Measurements from ENCODE around the gene CCDC92B.
"Not testable (repeated sequence)": the region's sequence is repeated elsewhere in the genome, so short reads cannot be mapped to it uniquely, and the experiment has no call there.

The CCDC92B gene

DNA sequence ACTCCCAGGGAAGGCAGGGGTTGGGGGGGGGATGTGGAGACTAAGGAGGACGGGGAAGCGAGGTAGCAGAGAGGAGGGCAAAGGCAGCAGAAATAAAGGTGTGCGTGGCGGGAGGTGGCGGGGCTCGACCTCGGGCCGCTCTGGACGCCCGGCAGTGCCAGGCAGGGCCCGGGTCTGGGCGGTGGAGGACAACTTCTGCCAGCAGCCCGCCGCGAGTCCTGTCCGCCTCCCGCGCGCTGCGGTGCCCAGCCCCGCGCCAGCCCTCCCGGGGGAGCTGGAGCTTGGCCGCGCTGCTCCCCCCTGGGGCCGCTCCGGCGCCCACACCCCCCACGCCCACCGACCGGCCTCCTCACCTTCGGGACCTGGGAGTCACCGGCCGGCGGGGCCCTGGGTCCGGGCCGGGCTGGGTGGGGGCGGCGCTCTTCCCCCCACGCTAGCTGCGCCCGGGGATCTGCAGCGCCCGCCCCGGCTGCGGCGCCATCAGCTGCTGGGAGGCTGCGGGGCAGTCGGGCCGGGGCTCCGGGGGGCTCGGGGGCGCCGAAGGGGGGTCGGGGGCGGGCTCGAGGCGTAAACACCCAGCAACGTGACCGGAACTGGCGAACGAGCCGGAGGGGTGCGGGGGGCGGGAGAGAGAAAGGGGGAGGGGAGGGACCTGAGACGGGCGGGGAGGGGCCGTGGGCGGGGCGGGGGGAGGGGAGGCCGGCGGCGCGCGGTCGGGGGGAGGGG, at the start of gene CCDC92B:
Gene CCDC92B (minus strand): TSS at position 595 of the 726 bp plus-strand sequence. CDS start 14,507 bp downstream, outside the sequence.
- no peak for DNase-seq

DNA sequence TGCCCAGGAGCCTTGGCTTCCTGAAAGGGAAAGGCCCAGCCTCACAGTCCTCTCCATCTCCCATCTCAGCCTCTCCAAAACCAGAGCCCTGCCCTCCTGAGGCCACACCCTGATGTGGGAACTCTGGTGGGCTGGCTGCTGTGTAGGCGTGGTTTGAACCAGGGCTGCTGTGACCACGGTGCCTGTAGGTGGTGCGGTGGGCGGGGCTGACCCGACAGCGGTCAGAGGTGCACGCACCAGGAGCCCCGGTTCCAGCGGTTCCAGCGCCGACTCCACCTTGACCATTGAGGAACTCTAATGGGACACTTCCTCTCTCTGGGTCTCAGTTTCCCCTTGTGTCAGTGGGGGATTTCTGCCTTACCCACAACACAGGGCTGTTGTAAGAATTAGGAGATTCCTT, 49.2 kb upstream of the CCDC92B start:
- DNase-seq = no peak

- DNase-seq = no peak
Observed at GRCh38 chr17:2798188-2798587, 48.7 kb upstream of the CCDC92B start.

DNA sequence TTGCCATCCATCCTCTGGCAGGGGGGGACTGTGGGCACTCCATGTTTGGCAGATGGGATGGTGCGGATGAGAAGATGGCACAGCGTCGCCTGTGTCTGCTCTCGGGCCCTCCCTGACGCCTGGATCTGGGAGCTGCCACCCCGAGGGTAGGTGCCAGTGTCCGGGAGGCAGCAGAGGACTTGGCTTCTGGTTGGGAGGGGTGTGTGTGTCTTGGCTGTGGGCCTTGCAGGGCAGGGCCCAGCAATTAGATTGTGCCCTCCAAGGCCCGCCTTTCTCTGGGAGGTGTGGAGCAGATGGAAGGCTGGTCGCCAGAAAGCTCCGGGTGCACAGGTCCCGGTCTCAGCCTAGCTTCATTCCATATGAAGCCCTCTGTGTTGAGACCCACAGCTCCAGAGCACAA, 48.2 kb upstream of the CCDC92B start:
- DNase-seq = no peak

- DNase-seq = no peak
Observed at GRCh38 chr17:2797226-2797625, 47.8 kb upstream of the CCDC92B start.

GRCh38 chr17:2796164-2797125, 47.0 kb upstream of the CCDC92B start, which contains the start of gene RAP1GAP2:
RAP1GAP2 (plus strand) TSS chr17:2796438; CDS start chr17:2796528, 90 bp downstream.
- peak; percentile 49 for DNase-seq

GRCh38 chr17:2795441-2796163, 46.1 kb upstream of the CCDC92B start:
- DNase-seq = no peak

DNA sequence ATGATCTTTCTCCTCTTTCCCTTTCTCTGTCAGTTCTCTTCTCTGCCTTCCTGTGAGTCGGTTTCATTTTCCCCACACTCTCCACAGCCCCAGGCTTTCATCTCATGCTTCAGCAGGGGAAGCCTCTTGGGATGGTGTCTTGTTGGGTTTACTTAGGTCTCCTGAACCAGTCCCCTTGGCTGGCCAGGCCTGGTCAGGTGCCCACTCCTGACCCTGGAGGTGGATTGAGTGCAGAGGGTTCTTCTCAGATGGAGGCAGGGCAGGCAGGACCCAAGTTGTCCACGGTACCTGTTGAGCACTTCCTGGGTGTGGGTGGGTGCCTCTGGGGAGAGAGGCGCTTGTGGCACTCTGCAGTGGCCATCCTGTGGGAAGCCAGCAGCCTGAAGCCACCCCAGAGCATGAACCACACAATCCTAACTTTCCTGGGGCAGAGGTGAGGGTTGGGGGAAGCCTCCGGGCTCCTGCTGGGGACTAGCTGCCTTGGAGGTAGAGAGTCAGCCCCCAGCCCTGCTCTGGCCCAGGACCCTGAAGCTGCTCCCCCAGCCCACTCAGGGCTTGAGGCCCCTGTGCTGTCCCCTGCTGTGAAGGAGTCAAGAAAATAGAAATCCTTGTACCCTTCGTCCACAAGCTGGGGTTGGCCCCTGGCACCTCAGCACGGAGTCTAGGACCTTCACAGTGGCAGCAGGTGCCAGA, 44.8 kb upstream of the CCDC92B start:
- no peak for DNase-seq

GRCh38 chr17:2792366-2793169, 43.1 kb upstream of the CCDC92B start:
- DNase-seq = no peak

DNA sequence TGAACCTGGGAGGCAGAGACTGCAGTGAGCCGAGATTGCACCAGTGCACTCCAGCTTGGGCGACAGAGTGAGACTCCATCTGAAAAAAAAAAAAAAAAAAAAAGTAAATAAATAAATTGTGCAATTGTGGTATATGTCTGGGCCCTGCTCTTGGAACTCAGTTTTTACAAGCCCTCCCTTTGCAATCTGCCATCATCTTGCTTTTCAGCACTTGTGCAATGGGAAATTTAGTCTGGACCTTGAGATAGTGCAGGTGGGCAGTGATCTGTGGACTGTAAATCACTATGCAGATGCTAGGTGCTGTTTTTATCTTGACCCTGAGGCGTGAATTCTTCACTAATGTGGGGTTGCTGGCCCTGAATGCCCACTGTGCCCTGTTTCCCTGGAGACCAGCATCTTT, 40.2 kb upstream of the CCDC92B start:
- no peak for DNase-seq

DNA sequence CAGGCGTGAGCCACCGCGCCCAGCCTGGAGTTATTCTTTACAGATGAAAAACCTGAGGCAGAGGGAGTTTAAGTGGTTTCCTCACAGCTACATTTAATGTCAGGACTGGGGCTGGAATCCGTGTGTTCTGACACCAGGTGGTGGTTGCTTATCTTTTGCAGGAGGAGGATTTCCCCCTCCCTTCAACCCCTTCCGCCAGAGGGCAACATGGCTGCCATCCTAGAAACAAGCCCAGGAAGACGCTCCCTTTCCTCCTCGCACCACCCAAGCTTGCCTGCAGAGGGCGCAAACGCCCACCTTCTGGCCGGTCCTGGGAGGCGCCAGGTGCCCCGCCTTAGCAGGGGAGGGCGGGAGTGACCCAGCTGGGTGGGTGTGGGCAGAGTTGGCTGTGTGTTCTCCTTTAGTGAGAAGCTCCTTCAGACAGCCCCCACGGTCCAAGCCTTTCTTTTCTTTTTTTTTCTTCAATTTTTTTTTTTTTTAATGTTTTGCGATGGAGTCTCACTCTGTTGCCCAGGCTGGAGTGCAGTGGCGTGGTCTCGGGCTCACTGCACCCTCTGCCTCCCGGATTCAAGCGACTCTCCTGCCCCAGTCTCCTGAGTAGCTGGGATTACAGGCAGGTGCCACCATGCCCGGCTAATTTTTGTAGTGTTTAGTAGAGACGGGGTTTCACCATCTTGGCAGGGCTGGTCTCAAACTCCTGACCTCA, 36.9 kb upstream of the CCDC92B start:
- peak; percentile 88 for DNase-seq

DNA sequence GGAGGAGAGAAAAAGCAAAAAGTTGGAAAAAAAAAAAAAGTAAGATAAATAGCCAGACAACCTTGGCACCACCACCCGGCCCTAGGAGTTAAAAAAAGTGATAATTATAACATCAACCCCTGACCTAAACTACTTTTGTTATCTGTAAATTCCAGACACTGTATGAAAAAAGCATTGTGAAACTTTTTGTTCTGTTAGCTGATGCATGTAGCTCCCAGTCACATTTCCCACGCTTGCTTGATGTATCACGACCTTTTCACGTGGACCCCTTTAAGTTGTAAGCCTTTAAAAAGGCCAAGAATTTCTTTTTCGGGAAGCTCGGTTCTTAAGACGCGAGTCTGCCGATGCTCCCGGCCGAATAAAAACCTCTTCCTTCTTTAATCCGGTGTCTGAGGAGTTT, 35.9 kb upstream of the CCDC92B start:
- DNase-seq = not testable (repeated sequence)

- DNase-seq = no peak
Observed at GRCh38 chr17:2784864-2785263, 35.4 kb upstream of the CCDC92B start.

DNA sequence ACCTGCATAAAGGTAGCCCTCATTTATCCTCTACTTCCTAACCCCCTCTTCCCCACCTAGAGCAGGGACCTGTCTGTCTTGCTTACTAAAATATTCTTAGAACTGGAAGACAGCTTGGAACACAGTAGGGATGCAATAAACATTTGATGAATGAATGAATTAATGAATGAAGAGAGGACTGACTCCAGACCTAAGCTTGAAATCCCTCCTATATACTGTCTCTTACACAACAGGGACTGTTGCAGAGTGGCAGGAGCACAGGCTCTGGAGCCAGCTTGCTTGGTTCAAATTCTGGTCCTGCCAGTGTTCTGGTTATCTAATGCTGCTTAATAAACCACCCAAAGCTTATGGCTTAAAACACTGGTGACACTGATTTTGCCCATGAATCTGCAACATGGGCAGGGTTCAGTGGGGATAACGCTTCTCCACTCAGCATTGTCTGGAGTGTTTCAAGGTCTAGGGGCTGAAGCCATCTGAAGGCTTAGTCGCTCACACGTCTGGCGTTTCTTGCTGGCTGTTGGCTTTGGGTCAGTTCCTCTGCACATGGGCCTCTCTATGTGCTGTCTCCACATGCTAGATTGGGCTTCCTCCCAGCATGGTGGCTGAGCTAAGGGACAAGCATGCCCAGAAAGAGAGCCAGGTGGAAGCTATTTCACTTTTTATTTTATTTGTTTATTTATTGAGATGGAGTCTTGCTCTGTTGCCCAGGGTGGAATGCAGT, 34.0 kb upstream of the CCDC92B start:
- DNase-seq = no peak

GRCh38 chr17:2782055-2782454, 32.6 kb upstream of the CCDC92B start:
- DNase-seq = no peak

- not testable (repeated sequence) for DNase-seq
Observed at GRCh38 chr17:2781598-2781997, 32.1 kb upstream of the CCDC92B start.

DNA sequence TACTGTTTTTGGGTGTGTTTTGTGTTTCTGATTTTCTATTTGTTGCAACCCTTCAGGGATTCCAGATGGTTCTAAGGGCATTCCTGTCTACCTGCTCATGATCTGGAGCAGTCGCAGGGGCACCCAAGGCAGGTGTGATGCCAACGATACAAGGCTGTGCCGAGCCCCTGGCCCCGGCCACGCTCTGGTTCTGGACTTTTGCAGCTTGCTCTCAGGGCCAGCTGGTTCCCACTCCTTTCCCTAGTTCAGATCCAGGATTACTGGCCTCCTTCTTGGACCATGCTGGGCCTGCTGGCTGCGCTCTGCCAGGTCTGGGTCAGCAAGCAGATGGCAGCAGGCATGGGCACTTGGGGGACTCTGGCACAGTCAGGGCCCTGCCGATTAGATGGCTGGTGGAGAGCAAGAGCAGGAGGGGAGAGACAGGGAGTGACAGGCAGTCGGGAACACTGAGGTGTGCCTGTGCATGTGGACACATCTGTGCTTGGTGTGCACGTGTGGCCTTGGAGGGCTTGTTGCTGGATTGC, 31.5 kb upstream of the CCDC92B start:
- DNase-seq = no peak

DNA sequence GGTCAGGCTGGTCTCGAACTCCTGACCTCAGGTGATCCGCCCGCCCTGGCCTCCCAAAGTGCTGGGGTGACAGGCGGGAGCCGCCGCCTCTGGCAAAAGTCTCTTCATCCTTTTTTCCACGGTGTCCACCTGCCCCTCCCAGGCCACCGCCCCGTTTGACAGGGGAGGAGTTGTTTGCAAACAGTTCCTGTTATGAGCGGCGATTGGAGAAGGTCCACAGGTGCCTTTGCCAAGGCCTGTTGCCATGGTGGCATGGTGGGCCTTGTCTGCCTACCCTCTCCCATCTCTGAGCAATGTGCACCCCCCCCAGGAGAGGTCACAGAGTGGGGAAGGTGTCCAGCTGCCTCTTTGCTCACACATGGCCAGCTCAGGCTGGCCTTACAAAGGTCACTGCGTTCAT, 30.8 kb upstream of the CCDC92B start:
- DNase-seq = no peak

DNA sequence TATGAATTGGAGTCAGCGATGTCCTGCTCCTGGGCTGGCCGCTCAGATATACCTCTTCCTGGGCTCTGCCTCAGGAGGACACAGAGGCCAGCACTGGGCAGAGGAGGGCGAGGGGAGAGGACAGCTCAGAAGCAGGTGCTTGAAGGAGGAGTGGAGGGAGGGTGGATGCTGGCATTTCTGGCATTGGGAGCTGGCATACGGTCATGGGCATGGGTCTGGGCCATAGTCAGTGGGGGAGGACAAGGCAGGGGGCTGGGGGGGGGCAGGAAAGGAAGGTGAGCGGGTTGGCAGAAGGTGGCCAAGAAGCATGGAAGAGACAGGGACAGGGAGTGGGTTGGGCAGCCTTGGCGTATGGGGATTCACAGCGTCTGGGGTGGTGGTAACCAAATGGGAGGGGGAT, 30.1 kb upstream of the CCDC92B start:
- no peak for DNase-seq

DNA sequence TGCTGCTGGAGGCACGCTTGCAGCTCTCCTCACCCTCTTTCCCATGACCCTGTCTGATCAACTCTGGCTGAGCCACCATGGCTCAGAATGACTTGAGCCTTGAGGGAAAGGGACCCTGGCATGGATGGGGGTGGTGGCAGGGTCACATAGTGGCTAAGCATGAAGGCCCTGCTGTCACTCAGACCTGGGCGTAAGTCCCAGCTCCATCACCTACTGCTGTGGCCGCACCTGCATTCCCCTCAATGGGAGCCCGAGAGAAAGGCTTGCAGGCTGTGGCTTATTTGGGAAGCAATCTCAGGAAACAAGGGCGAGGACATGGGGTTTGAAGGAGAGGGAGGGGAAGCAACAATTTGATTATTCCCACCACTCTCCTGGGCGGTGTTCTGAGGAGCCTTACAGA, 29.0 kb upstream of the CCDC92B start:
- no peak for DNase-seq
